HepG2 (cell line): Measurements from ENCODE around the gene MTHFR. TPM values are rescaled to one million over a fixed set of nuclear protein-coding genes. Genes with fewer than 3 reads are reported as not detected.
A peak's percentile ranks its signal among the peaks of the same experiment; 100 is the strongest.

Source experiments
- ADNP ChIP-seq: sonication (generic); formaldehyde crosslinking; IDR thresholded peaks from 2 replicates; pipeline ENCODE4 v1.4.0; 2020; ENCODE audit warnings: missing genetic modification reagents
- AGO2 ChIP-seq: fragments of 200-400 bp; formaldehyde crosslinking; optimal IDR thresholded peaks from 2 replicates; pipeline ENCODE3; 2017; ENCODE audit warnings: mild to moderate bottlenecking, low read depth, low read length, moderate library complexity
- FOXP1 ChIP-seq, 2 experiments: fragments of 450-650 bp in 1 of 2; IDR thresholded peaks; 2 replicates each; pipeline ENCODE4 v1.6.1; 2017 to 2018; ENCODE audit warnings: antibody characterized with exemption in 1 of 2
- FUBP1 ChIP-seq: sonication (generic); formaldehyde crosslinking; IDR thresholded peaks from 2 replicates; pipeline ENCODE4 v1.5.1; 2020; ENCODE audit warnings: missing genetic modification reagents, mild to moderate bottlenecking, borderline replicate concordance
- PAXIP1 ChIP-seq: sonication (generic); formaldehyde crosslinking; conservative IDR thresholded peaks from 2 replicates; pipeline ENCODE4 v1.4.0; 2020; ENCODE audit warnings: mild to moderate bottlenecking, missing genetic modification reagents, moderate library complexity
- PHF21A ChIP-seq: sonication (generic); formaldehyde crosslinking; IDR thresholded peaks from 2 replicates; pipeline ENCODE4 v1.5.0; 2020; ENCODE audit warnings: mild to moderate bottlenecking, missing genetic modification reagents
- RFX3 ChIP-seq: IDR thresholded peaks from 2 replicates; pipeline ENCODE4 v1.6.1; 2016; ENCODE audit warnings: missing biosample characterization, missing genetic modification reagents
- ZNF343 ChIP-seq: sonication (generic); formaldehyde crosslinking; IDR thresholded peaks from 2 replicates; pipeline ENCODE4 v1.4.0; 2020; ENCODE audit warnings: mild to moderate bottlenecking, missing genetic modification reagents
- ZNF496 ChIP-seq: sonication (generic); formaldehyde crosslinking; IDR thresholded peaks from 2 replicates; pipeline ENCODE4 v1.8.1; 2023; ENCODE audit warnings: mild to moderate bottlenecking, moderate library complexity, missing genetic modification reagents; ENCODE audit not compliant: insufficient replicate concordance
- ZNF512 ChIP-seq: sonication (generic); formaldehyde crosslinking; IDR thresholded peaks from 2 replicates; pipeline ENCODE4 v1.4.0; 2020; ENCODE audit warnings: mild to moderate bottlenecking, missing genetic modification reagents
- ZNF609 ChIP-seq: sonication (generic); formaldehyde crosslinking; IDR thresholded peaks from 2 replicates; pipeline ENCODE4 v1.4.0; 2020; ENCODE audit warnings: mild to moderate bottlenecking, missing genetic modification reagents, borderline replicate concordance
- ZNF616 ChIP-seq: sonication (generic); formaldehyde crosslinking; IDR thresholded peaks from 2 replicates; pipeline ENCODE4 v1.5.0; 2020; ENCODE audit warnings: low read depth, mild to moderate bottlenecking, missing genetic modification reagents
- polyA plus RNA-seq, 8 experiments: library from polyadenylated mRNA; depleted of rRNA in 3 of 8; stranded (reverse) in 7 of 8; unstranded in 1 of 8; fragments of >200 nt; fragmentation: Illumina TruSeq in 4 of 8; extraction: Trizol in 4 of 8; gene quantifications; 2 replicates each; pipeline versions ENCODE4 v1.2.1 to v1.2.3, GENCODE V29; 2011 to 2016; ENCODE audit warnings: low read depth in 4 of 8, missing spikeins in 1 of 8, mixed read lengths in 1 of 8; ENCODE audit not compliant: insufficient read depth in 1 of 8
- total RNA-seq, 5 experiments: library from RNA; depleted of rRNA; stranded (reverse); fragments of >200 nt; fragmentation: Illumina TruSeq; extraction: Trizol; gene quantifications; 2 replicates each; pipeline ENCODE4 v1.2.3, GENCODE V29; 2016; ENCODE audit warnings: low read depth in 1 of 5

The MTHFR gene
- total and polyA plus RNA-seq, 2 of the 13 experiments (the other 11 are each of a cell fraction or from before 2014, with no cell fraction given) = 3.8 to 8.2 TPM

GRCh38 chr1:11735854-11736745, 69.7 kb downstream of the MTHFR start, which contains the start of gene AGTRAP (continued):
- TF ChIP-seq ADNP (CRISPR knock-in tag) (no peak), ZNF616 (CRISPR knock-in tag) (no peak), PHF21A (CRISPR knock-in tag) (no peak; the same call in 1 of the 2 replicates), PAXIP1 (peak; percentile 19; the same call in 1 of the 2 replicates), ZNF512 (CRISPR knock-in tag) (no peak), AGO2 (no peak), ZNF343 (CRISPR knock-in tag) (peak; percentile 38; the same call in 1 of the 2 replicates), RFX3 (peak; percentile 95), FUBP1 (CRISPR knock-in tag) (no peak), ZNF609 (0 out of 2 replicates have a peak, but pooled peaks have one; percentile 18), FOXP1 (IDR thresholded peaks at IDR 0.05) (no peak), FOXP1 (CRISPR knock-in tag; IDR thresholded peaks at IDR 0.05) (no peak), ZNF496 (CRISPR knock-in tag) (no peak)
